ENCODE measurements around the gene GANC. TPM values are rescaled to one million over a fixed set of nuclear protein-coding genes. Genes with fewer than 3 reads are reported as not detected.
"Not testable (repeated sequence)": the region's sequence is repeated elsewhere in the genome, so short reads cannot be mapped to it uniquely, and the experiment has no call there.

The GANC gene
- total RNA-seq, 1 experiment from 2014 or later: 7.4 TPM

GRCh38 chr15:42275780-42276391 is 2.9 kb downstream of the GANC start:
- Histone ChIP-seq H3K36me3 (peaks cover 7% of the 10 kb centered on the region), H3K9me3 (no peaks in the 10 kb centered on the region), H3K27me3 (no peaks in the 10 kb centered on the region), H3K4me3 (peak overlapping the region; percentile 99)
- no peak for DNase-seq

GRCh38 chr15:42276762-42277161 is 3.8 kb downstream of the GANC start:
- no peaks in the 10 kb centered on the region for H3K27me3 ChIP-seq
- no peak for DNase-seq
- no peaks in the 10 kb centered on the region for H3K9me3 ChIP-seq
- H3K4me3 ChIP-seq: no peak overlapping the region
- H3K36me3 ChIP-seq: no peaks in the 10 kb centered on the region; the same call in none of the 2 replicates

GRCh38 chr15:42279234-42279723 is 6.3 kb downstream of the GANC start:
- H3K9me3 ChIP-seq: no peaks in the 10 kb centered on the region
- no peak overlapping the region for H3K4me3 ChIP-seq
- no peak for DNase-seq
- H3K36me3 ChIP-seq: no peaks in the 10 kb centered on the region; the same call in none of the 2 replicates
- H3K27me3 ChIP-seq: no peaks in the 10 kb centered on the region

- H3K36me3 ChIP-seq: no peaks in the 10 kb centered on the region; the same call in 1 of the 2 replicates
- DNase-seq: no peak
- H3K4me3 ChIP-seq: no peak overlapping the region
- no peaks in the 10 kb centered on the region for H3K9me3 ChIP-seq
- no peaks in the 10 kb centered on the region for H3K27me3 ChIP-seq
These were observed 9.3 kb downstream of the GANC start for GRCh38 chr15:42282344-42282743.

GRCh38 chr15:42282926-42283325 is 9.9 kb downstream of the GANC start:
- H3K9me3 ChIP-seq: no peaks in the 10 kb centered on the region
- no peak for DNase-seq

GRCh38 chr15:42283671-42284070 is 10.7 kb downstream of the GANC start:
- Histone ChIP-seq H3K9me3 (no peaks in the 10 kb centered on the region), H3K4me3 (no peak overlapping the region), H3K36me3 (no peaks in the 10 kb centered on the region; the same call in none of the 2 replicates), H3K27me3 (no peaks in the 10 kb centered on the region)
- no peak for DNase-seq

More at GRCh38 chr15:42282926-42283325, 9.9 kb downstream of the GANC start:
- no peaks in the 10 kb centered on the region for H3K27me3 ChIP-seq
- H3K4me3 ChIP-seq: no peak overlapping the region
- no peaks in the 10 kb centered on the region; the same call in none of the 2 replicates for H3K36me3 ChIP-seq

GRCh38 chr15:42284551-42284950 is 11.6 kb downstream of the GANC start:
- Histone ChIP-seq H3K9me3 (no peaks in the 10 kb centered on the region), H3K27me3 (no peaks in the 10 kb centered on the region), H3K36me3 (no peaks in the 10 kb centered on the region; the same call in 1 of the 2 replicates), H3K4me3 (no peak overlapping the region)
- DNase-seq: no peak

- H3K36me3 ChIP-seq: no peaks in the 10 kb centered on the region; the same call in 1 of the 2 replicates
- no peaks in the 10 kb centered on the region for H3K27me3 ChIP-seq
- no peak for DNase-seq
- no peak overlapping the region for H3K4me3 ChIP-seq
- H3K9me3 ChIP-seq: no peaks in the 10 kb centered on the region
These were observed 12.0 kb downstream of the GANC start for GRCh38 chr15:42285034-42285433.

GRCh38 chr15:42286445-42287029 is 13.5 kb downstream of the GANC start:
- no peak for DNase-seq
- no peak overlapping the region for H3K4me3 ChIP-seq
- no peaks in the 10 kb centered on the region for H3K27me3 ChIP-seq
- H3K36me3 ChIP-seq: no peaks in the 10 kb centered on the region; the same call in 1 of the 2 replicates
- H3K9me3 ChIP-seq: no peaks in the 10 kb centered on the region

GRCh38 chr15:42287931-42288330 is 14.9 kb downstream of the GANC start:
- H3K27me3 ChIP-seq: no peaks in the 10 kb centered on the region
- no peaks in the 10 kb centered on the region; the same call in 1 of the 2 replicates for H3K36me3 ChIP-seq
- no peak for DNase-seq
- no peaks in the 10 kb centered on the region for H3K9me3 ChIP-seq
- no peak overlapping the region for H3K4me3 ChIP-seq

GRCh38 chr15:42289166-42289565 is 16.2 kb downstream of the GANC start:
- H3K27me3 ChIP-seq: no peaks in the 10 kb centered on the region
- DNase-seq: no peak
- H3K4me3 ChIP-seq: no peak overlapping the region
- no peaks in the 10 kb centered on the region for H3K9me3 ChIP-seq
- no peaks in the 10 kb centered on the region; the same call in 1 of the 2 replicates for H3K36me3 ChIP-seq

GRCh38 chr15:42301004-42301403 is 28.0 kb downstream of the GANC start:
- H3K36me3 ChIP-seq, H3K27me3 ChIP-seq, DNase-seq, H3K9me3 ChIP-seq, H3K4me3 ChIP-seq: not testable (repeated sequence)

GRCh38 chr15:42306681-42307080 is 33.7 kb downstream of the GANC start:
- Histone ChIP-seq H3K9me3 (no peaks in the 10 kb centered on the region), H3K4me3 (no peak overlapping the region), H3K36me3 (no peaks in the 10 kb centered on the region), H3K27me3 (no peaks in the 10 kb centered on the region)
- no peak for DNase-seq

- Histone ChIP-seq H3K9me3 (no peaks in the 10 kb centered on the region), H3K4me3 (no peak overlapping the region), H3K27me3 (no peaks in the 10 kb centered on the region), H3K36me3 (no peaks in the 10 kb centered on the region)
- no peak for DNase-seq
These were observed 40.5 kb downstream of the GANC start for GRCh38 chr15:42313463-42313862.

GRCh38 chr15:42314818-42315217 is 41.8 kb downstream of the GANC start:
- H3K4me3 ChIP-seq: no peak overlapping the region
- DNase-seq: no peak
- H3K27me3 ChIP-seq: no peaks in the 10 kb centered on the region
- no peaks in the 10 kb centered on the region for H3K36me3 ChIP-seq
- no peaks in the 10 kb centered on the region for H3K9me3 ChIP-seq

GRCh38 chr15:42315521-42315920 is 42.5 kb downstream of the GANC start:
- Histone ChIP-seq H3K36me3 (no peaks in the 10 kb centered on the region), H3K4me3 (no peak overlapping the region), H3K27me3 (no peaks in the 10 kb centered on the region), H3K9me3 (no peaks in the 10 kb centered on the region)
- no peak for DNase-seq

- H3K36me3 ChIP-seq, H3K4me3 ChIP-seq, DNase-seq, H3K27me3 ChIP-seq, H3K9me3 ChIP-seq: not testable (repeated sequence)
These were observed 43.3 kb downstream of the GANC start for GRCh38 chr15:42316282-42316805.

GRCh38 chr15:42319206-42319605 is 46.2 kb downstream of the GANC start:
- Histone ChIP-seq H3K27me3 (no peaks in the 10 kb centered on the region), H3K4me3 (no peak overlapping the region), H3K36me3 (no peaks in the 10 kb centered on the region), H3K9me3 (no peaks in the 10 kb centered on the region)
- DNase-seq: no peak
